Occipital lobe (tissue), 3 donors: ENCODE measurements around the gene METTL1. TPM values are rescaled to one million over a fixed set of nuclear protein-coding genes. Genes with fewer than 3 reads are reported as not detected.
"Not testable (repeated sequence)": the region's sequence is repeated elsewhere in the genome, so short reads cannot be mapped to it uniquely, and the experiment has no call there.

Experiments used
- DNase-seq: peaks from one replicate; lab custom pipeline; 2025; lab: John Stamatoyannopoulos, UW
- small RNA-seq: library from RNA; depleted of rRNA; stranded (forward); fragments of <200 nt; gene quantifications from one replicate; pipeline ENCODE3, GENCODE V24; 2014
- total RNA-seq: library from RNA; depleted of rRNA; stranded (reverse); fragments of >200 nt; gene quantifications from one replicate; pipeline ENCODE4 v1.2.3, GENCODE V29; 2014

Gene METTL1
- total RNA-seq, 1 donor from 2014 or later, result 0.94 TPM

DNA sequence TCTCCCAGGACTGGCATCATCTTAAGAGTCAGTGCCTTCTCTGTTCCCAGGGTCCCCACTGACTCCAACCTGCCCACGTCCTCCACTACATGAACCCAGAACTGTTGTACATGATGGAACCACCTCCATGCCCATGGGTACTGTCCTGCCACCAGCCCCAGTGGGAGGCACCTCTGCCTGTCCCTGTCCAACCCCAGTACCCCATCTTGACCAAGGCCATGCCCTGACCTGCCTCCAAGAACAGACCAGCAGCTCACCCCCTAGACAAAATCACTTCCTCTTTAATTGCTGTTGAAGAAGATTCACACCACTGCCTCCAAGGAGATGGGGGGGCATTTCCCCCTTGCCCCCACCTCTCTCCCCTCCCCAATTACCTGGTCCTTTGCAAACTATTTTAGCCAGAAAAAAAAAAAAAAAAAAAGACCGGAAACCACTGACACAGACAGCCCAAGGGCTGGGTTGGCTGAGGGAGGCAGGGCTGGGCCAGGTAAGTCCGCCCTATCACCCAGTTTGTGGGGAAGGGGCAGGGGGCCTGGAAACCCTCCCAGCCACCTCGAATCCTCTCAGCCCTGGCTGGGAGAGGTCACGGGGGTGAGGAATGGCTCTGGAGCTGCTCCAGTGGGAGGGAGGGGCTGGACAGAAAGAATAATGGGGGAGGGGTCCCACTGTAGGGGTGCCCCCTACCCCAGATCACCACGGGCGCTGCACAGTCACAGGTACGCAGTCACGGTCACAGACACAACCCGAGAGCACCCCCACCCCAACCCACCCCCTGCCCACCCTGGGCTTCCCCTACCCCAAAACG, 46.8 kb downstream of the METTL1 start:
- no peak for DNase-seq

DNA sequence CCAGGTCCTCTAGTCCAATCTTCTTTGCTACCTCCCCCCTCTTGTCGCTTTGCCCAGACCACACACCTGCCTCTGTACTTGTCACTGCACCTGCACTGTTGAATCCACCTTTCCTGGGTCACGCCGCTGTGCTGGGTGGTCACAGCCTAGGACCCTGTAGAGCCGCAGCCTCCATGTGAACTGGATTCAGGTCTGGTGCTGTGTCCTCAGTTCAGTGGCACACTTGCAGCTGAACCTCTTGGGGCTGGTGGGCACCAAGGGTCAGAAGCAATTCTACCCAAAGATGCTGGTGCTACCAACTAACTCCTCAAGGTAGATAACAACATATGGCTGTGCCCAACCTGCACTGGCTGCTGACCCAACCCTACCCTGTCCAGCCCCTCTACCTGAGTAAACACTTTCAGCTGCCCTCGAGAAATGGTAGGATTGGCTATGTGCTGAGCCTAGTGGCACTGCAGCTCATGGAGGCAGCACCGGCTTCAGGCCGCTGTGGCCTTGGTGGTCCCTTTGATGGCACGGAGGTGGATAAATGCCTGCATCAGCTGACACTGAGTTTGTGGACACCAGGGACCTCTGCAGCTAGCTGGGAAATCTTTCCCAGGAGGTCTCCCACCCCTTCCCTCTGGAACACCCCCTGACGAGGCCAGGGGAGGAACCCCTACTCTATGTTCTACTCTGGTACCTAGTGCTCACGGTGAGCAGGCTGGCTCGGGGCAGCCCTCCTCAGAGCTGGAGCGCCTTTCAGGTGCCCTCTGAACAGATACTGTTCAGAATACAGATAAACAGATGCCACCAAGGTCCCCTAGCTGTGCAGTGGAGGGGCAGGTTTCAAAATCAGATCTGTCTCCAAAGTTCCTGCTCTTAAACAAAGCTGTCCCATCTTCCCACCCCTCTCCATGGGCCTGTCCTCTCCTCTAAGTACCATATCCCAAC, 47.6 kb downstream of the METTL1 start:
- DNase-seq, result no peak

DNA sequence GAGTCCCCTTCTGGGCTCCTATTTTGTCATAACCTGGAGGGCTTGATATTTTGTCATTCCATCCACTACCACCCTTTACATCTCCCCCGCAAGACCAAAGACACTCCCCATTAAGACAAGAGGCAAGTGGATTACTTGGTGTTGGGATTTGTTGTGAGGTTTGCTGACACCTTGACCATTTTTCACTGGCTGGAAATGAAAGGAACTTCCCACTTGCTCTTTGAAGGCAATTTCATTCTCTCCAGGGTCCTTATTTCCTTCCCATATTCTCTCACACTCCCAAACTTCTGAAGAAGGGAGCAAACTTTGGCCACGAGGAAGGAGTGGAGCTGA, 48.3 kb downstream of the METTL1 start:
- DNase-seq, result no peak

DNA sequence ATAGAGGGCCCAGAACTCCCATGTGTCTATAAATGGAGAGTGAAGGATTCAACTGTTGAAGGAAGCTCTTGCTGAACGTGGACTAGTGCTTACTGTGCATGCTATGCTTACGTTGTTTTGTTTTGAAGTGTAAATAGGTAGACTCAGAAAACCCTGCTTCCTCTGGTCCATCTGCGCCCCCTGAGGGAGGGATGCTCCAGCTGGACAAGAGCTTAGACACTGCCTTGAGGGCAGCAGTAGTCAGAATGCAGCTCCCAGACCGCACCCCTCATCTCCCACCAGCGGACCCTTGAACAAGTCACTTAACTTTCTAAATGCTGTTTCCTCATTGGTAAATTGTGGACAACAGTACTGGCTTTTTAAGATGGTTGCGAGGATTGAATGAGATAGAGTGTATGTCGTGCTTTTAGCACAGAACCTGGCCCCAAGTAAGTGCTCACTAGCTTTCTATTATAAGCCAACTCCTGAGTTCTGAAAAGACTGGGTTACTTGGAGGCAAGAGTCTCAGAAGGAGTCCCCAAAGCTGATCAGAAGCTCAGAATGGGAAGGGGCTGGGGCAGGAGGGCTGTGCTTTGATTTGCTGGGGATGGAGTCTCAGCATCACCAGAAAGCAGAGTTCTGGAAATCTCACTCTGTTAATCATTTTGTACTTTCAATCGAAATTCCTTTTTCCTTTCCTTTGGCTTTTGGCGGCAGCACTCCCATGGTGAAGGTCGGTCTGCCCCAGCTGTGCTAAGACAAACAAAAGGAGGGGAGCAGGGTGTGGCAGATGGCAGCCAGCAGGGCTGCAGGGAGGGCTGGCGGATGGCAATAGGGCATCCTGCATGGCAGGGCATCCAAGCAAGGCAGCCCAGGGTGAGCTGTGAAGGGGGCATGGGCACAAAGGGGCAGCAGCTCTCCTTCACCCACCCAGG, 48.9 kb downstream of the METTL1 start:
- no peak for DNase-seq

DNA sequence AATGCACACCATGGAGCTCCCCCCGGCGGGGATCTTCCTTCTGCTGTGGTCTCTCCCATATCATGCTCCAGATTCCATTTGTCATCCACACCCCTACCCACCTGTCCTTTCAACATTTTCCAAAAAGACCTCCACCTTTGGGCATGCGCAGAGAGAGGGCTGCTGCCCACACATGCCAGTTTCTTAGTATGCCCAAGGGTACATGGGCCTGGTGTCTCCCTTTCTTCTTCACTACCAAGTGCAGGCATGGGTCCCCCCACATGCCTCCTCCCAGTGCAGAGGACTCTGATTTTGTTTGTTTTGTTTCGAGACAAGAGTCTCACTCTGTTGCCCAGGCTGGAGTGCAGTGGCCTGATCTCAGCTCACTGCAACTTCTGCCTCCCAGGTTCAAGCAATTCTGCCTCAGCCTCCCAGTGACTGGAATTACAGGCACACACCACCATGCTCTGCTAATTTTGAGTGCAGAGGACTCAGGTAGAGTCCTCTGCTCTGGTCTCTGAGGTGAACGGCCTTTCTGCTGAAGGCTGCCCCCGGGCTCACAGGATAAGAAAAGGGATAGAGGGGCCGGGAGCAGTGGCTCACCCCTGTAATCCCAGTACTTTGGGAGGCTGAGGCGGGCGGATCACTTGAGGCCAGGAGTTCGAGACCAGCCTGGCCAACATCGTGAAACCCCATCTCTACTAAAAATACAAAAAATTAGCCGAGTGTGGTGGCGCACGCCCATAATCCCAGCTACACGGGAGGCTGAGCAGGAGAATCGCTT, 49.9 kb downstream of the METTL1 start:
- not testable (repeated sequence) for DNase-seq

DNA sequence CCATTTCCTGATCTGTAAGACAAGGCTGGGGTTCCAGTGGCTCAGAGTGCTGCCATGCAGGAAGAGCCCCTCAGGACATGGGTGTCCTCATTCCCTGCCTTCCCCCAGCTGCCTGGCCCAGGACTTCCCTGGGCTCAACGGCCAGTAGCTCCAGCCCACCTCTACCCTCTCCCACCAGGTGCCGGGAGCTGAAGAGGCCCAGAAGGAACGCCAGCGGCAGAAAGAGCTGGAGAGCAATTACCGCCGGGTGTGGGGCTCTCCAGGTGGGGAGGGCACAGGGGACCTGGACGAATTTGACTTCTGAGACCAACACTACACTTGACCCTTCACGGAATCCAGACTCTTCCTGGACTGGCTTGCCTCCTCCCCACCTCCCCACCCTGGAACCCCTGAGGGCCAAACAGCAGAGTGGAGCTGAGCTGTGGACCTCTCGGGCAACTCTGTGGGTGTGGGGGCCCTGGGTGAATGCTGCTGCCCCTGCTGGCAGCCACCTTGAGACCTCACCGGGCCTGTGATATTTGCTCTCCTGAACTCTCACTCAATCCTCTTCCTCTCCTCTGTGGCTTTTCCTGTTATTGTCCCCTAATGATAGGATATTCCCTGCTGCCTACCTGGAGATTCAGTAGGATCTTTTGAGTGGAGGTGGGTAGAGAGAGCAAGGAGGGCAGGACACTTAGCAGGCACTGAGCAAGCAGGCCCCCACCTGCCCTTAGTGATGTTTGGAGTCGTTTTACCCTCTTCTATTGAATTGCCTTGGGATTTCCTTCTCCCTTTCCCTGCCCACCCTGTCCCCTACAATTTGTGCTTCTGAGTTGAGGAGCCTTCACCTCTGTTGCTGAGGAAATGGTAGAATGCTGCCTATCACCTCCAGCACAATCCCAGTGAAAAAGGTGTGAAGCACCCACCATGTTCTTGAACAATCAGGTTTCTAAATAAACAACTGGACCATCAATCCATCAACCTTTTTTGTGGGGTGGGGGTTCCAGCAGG, 51.0 kb downstream of the METTL1 start:
- DNase-seq, result no peak

DNA sequence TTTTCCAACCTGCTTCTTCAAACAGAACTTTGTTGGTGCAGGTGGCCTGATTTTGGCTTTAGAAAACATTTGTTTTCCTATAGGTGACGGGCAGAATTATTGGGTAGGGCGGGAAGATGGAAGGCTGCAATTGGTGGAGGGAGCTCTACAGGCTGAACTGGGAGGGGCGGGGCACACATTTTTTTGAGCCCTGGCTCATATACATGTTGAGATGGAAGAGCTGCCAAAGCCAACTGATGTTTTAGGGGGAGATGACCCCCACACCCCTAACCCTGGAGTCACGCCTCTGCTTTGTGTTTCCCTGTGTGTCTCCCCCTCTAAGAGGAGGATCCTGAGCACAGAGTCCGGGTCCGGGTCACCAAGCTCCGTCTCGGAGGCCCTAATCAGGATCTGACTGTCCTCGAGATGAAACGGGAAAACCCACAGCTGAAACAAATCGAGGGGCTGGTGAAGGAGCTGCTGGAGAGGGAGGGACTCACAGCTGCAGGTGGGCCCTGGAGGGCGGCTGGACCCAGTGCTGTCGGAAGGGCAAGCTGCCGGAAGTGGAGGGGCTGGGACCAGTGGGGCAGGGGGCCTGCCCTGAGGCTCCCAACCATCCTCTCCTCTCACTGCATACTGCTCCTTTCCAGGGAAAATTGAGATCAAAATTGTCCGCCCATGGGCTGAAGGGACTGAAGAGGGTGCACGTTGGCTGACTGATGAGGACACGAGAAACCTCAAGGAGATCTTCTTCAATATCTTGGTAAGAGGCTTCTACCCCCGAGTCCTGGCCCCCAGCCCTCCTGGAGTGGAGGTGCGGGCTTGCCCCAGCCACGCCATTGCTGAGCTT, 51.9 kb downstream of the METTL1 start:
- no peak for DNase-seq

DNA sequence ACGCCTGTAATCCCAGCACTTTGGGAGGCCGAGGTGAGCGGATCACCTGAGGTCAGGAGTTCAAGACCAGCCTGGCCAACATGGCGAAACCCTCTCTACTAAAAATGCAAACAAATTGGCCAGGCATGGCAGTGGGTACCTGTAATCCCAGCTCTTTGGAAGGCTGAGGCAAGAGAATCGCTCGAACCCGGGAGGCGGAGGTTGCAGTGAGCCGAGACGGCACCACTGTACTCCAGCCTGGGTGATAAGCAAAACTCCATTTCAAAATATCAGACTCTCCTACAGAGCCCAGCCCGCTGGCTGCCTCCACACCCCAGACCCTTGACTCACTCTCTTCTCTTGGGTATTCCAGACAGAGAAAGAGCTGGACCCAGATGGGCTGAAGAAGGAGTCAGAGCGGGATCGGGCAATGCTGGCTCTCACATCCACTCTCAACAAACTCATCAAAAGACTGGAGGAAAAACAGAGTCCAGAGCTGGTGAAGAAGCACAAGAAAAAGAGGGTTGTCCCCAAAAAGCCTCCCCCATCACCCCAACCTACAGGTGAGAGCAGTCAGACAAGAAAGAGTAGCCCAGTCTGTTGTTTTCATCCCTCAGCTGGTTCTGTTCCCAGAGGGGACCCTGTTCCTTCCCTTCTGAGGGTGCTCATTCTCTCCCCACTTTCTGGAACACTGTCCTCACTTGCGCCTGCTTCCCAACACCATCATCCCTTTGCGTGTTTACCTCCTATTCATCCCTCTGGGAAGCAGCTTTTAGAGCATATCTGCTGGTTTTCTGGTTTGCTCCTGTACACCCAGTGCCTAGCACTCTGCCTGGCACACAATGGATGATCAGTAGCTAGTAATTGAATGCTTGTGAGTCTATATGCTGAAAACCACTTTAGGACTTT, 53.0 kb downstream of the METTL1 start:
- no peak for DNase-seq

Small RNA genes lying within 50 kb of the gene (small RNA-seq; reads per million reads assigned to genes)
- not detected for gene RNU6-1083P

Other genes starting within 250 kb of the METTL1 start
- 2.0 TPM for gene MBD6, start 249.3 kb downstream of the METTL1 start, total RNA-seq
- gene DCTN2, start 224.9 kb downstream of the METTL1 start, total RNA-seq, result 103 TPM
- 50.2 TPM for gene KIF5A, start 222.1 kb downstream of the METTL1 start, total RNA-seq
- gene PIP4K2C, start 180.9 kb downstream of the METTL1 start, total RNA-seq, result 13.6 TPM
- gene DTX3, start 167.3 kb downstream of the METTL1 start, total RNA-seq, result 44.5 TPM
- gene ARHGEF25, start 160.7 kb downstream of the METTL1 start, total RNA-seq, result 49.4 TPM
- 45.2 TPM for gene B4GALNT1, start 138.9 kb downstream of the METTL1 start, total RNA-seq
- 90.0 TPM for gene OS9, start 78.0 kb downstream of the METTL1 start, total RNA-seq
- 25.6 TPM for gene AGAP2, start 33.4 kb downstream of the METTL1 start, total RNA-seq
- 41.0 TPM for gene TSPAN31, start 27.1 kb downstream of the METTL1 start, total RNA-seq
- 59.0 TPM for gene CDK4, start 19.8 kb downstream of the METTL1 start, total RNA-seq
- 15.9 TPM for gene MARCHF9, start 17.0 kb downstream of the METTL1 start, total RNA-seq
- gene CYP27B1, start 5.0 kb downstream of the METTL1 start, total RNA-seq, result not detected
- 2.2 TPM for gene EEF1AKMT3, start 509 bp upstream of the METTL1 start, total RNA-seq
- gene TSFM, start 10.7 kb upstream of the METTL1 start, total RNA-seq, result 27.3 TPM
- gene AVIL, start 46.6 kb upstream of the METTL1 start, total RNA-seq, result 0.78 TPM
- gene CTDSP2, start 74.6 kb upstream of the METTL1 start, total RNA-seq, result 32.4 TPM
- gene ATP23, start 169.5 kb upstream of the METTL1 start, total RNA-seq, result 7.5 TPM